ENCODE measurements around the gene PER2. TPM values are rescaled to one million over a fixed set of nuclear protein-coding genes. Genes with fewer than 3 reads are reported as not detected.

The PER2 gene
- polyA plus RNA-seq, 2 of the 4 experiments (the other 2 are of a cell fraction) = 3.4 to 8.5 TPM

GRCh38 chr2:238322001-238322411, 33.6 kb upstream of the PER2 start:
- Histone ChIP-seq H3K27ac (no peak overlapping the region), H3K4me3 (no peak overlapping the region), H3K4me2 (peak overlapping the region; percentile 70), H3K4me1 (peaks cover 13% of the 10 kb centered on the region; the same call in 2 of the 3 replicates), H3K9me3 (no peaks in the 10 kb centered on the region)
- ChIA-PET POLR2A (no interaction called here), CTCF (interaction anchor here (1.1 to 3.9 kb wide), 8 partner anchors 10 to 67 kb away, joined by 3 to 18 read pairs (median 4); no protein-coding TSS in a partner anchor)
- ATAC-seq (no peak), DNase-seq (ENCODE audit: low read depth in 1 of 2, low spot score in 1 of 2) (no peak), FAIRE-seq (no peak)
- 100% methylated on average over 3 of the region's 10 CpGs for WGBS (ENCODE audit: missing lambda C conversion rate)
- TF ChIP-seq HOXB13 (CRISPR knock-in tag; IDR thresholded peaks at IDR 0.05; ENCODE audit: low read depth) (no peak), ELK1 (IDR thresholded peaks at IDR 0.05; ENCODE audit: low read depth, low read length) (no peak), SMC3 (IDR thresholded peaks at IDR 0.05) (no peak), RAD21 (conservative IDR thresholded peaks at IDR 0.05 in 1 of 2, IDR thresholded peaks at IDR 0.05 in 1 of 2) (no peak), BHLHE40 (IDR thresholded peaks at IDR 0.05; ENCODE audit: low read depth, low read length) (no peak), ZNF302 (CRISPR knock-in tag; IDR thresholded peaks at IDR 0.05) (no peak), NFE2L2 (conservative IDR thresholded peaks at IDR 0.05; ENCODE audit: low read length) (no peak), SREBF2 (IDR thresholded peaks at IDR 0.05) (no peak), HOXB5 (CRISPR knock-in tag; IDR thresholded peaks at IDR 0.05) (no peak), NR3C1 (IDR thresholded peaks at IDR 0.05) (no peak), HEYL (CRISPR knock-in tag; IDR thresholded peaks at IDR 0.05) (no peak), CBX8 (IDR thresholded peaks at IDR 0.05) (no peak), HES2 (IDR thresholded peaks at IDR 0.05) (no peak), CEBPB (IDR thresholded peaks at IDR 0.05) (no peak), PHF8 (IDR thresholded peaks at IDR 0.05; ENCODE audit: borderline replicate concordance, low read depth) (no peak), RFX5 (IDR thresholded peaks at IDR 0.05) (no peak), ZFP36 (IDR thresholded peaks at IDR 0.05; ENCODE audit: borderline replicate concordance, partially characterized antibody) (no peak)
- TF ChIP-seq, protein P1, sequence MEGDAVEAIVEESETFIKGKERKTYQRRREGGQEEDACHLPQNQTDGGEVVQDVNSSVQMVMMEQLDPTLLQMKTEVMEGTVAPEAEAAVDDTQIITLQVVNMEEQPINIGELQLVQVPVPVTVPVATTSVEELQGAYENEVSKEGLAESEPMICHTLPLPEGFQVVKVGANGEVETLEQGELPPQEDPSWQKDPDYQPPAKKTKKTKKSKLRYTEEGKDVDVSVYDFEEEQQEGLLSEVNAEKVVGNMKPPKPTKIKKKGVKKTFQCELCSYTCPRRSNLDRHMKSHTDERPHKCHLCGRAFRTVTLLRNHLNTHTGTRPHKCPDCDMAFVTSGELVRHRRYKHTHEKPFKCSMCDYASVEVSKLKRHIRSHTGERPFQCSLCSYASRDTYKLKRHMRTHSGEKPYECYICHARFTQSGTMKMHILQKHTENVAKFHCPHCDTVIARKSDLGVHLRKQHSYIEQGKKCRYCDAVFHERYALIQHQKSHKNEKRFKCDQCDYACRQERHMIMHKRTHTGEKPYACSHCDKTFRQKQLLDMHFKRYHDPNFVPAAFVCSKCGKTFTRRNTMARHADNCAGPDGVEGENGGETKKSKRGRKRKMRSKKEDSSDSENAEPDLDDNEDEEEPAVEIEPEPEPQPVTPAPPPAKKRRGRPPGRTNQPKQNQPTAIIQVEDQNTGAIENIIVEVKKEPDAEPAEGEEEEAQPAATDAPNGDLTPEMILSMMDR (IDR thresholded peaks at IDR 0.05) = no peak

DNA sequence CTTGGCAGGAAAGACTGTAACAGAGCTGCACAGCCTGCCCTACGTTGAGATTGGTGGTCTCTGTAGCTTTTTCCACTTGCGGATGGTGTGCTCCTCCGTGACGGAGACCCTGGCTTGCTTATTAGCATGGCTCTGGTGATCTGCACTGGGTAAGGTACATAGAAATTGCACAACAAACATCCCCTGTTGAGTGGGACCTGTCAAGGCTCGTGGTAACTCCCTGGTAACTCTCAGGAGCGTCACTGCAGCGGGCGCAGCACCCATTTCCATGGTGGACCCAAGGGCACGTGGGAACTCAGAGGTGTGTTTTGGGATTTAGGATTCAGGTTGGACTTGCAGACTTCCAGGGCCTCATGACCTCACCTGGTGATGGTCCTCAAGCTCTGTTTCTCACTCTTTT, 33.1 kb upstream of the PER2 start:
- ChIA-PET CTCF (interaction anchor here (1.1 to 3.9 kb wide), 6 partner anchors 9 to 66 kb away, joined by 3 to 18 read pairs (median 6); no protein-coding TSS in a partner anchor), POLR2A (no interaction called here)
- no peaks in the 10 kb centered on the region for H3K9me3 ChIP-seq
- no peak for ATAC-seq
- no peak for FAIRE-seq
- peak overlapping the region; percentile 70 for H3K4me2 ChIP-seq
- DNase-seq (ENCODE audit: low read depth in 1 of 2, low spot score in 1 of 2) = no peak
- 76% methylated on average over 9 of the region's 9 CpGs for WGBS (ENCODE audit: missing lambda C conversion rate)
- H3K4me3 ChIP-seq = peak overlapping the region; percentile 99
- H3K27ac ChIP-seq = peak overlapping the region; percentile 90 to 95; a peak in 4 of 6 replicates
- no peak for TF ChIP-seq JUN (IDR thresholded peaks at IDR 0.05)
- no peak for TF ChIP-seq HOXB5 (CRISPR knock-in tag; IDR thresholded peaks at IDR 0.05)
- no peak for TF ChIP-seq HDAC2 (IDR thresholded peaks at IDR 0.05)
- TF ChIP-seq FOSB (CRISPR knock-in tag; IDR thresholded peaks at IDR 0.05) = no peak
- TF ChIP-seq USF2 (IDR thresholded peaks at IDR 0.05) = no peak
- TF ChIP-seq CHD4 (IDR thresholded peaks at IDR 0.05; ENCODE audit: borderline replicate concordance) = no peak
- TF ChIP-seq KDM1A (IDR thresholded peaks at IDR 0.05; ENCODE audit: low read depth) = no peak
- TF ChIP-seq HEYL (CRISPR knock-in tag; IDR thresholded peaks at IDR 0.05) = no peak
- TF ChIP-seq FOXS1 (CRISPR knock-in tag; IDR thresholded peaks at IDR 0.05) = no peak
- TF ChIP-seq MAFK (IDR thresholded peaks at IDR 0.05; ENCODE audit: partially characterized antibody) = no peak
- TF ChIP-seq ZSCAN20 (CRISPR knock-in tag; IDR thresholded peaks at IDR 0.05) = no peak
- TF ChIP-seq MAZ (IDR thresholded peaks at IDR 0.05; ENCODE audit: borderline replicate concordance, low read depth, low read length) = no peak
- TF ChIP-seq CBX2 (IDR thresholded peaks at IDR 0.05; ENCODE audit: borderline replicate concordance, low read depth) = no peak
- TF ChIP-seq MAX (IDR thresholded peaks at IDR 0.05) = no peak
- TF ChIP-seq GATA3 (IDR thresholded peaks at IDR 0.05; ENCODE audit: borderline replicate concordance) = no peak
- H3K4me1 ChIP-seq = peaks cover 13% of the 10 kb centered on the region; the same call in 2 of the 3 replicates

Data from A549 (cell line).